Peyer's patch (tissue), 4 donors: Measurements from ENCODE around the gene FAH.

Experiments
- POLR2A ChIP-seq, 2 donors: fragments of 450-650 bp; IDR thresholded peaks; one replicate each; pipeline ENCODE4 v1.5.1; 2017; ENCODE audit warnings: antibody characterized with exemption in 2 of 2, mild to moderate bottlenecking in 2 of 2, moderate library complexity in 2 of 2
- TF ChIP-seq, protein P1 (sequence below), 6 experiments: fragments of 450-650 bp in 4 of 6; fragments of 200-600 bp in 2 of 6; sonication (generic) in 1 of 6; IDR thresholded peaks; one replicate each; pipeline ENCODE4 v1.5.1; 2017 to 2019; ENCODE audit warnings: antibody characterized with exemption in 6 of 6, mild to moderate bottlenecking in 3 of 6, moderate library complexity in 1 of 6

DNA sequence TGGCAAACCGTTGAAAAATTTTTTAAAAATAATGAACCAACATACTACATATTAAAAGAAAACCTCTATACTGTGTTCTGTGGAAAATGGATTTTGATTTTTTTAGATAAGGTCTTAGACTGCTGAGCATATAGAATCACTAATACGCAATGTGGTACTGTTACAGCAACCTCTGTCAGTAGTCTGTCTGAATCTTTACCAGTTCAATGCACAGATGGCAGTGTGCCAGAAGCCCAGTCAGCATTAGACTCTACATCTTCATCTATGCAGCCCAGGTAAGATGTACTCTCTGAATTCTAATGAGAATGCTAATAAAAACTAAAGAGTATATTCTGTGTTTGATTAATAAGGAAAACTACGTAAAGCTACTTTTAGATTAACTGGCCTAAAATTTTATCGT is 31.3 kb upstream of the FAH start:
- TF ChIP-seq, protein P1, sequence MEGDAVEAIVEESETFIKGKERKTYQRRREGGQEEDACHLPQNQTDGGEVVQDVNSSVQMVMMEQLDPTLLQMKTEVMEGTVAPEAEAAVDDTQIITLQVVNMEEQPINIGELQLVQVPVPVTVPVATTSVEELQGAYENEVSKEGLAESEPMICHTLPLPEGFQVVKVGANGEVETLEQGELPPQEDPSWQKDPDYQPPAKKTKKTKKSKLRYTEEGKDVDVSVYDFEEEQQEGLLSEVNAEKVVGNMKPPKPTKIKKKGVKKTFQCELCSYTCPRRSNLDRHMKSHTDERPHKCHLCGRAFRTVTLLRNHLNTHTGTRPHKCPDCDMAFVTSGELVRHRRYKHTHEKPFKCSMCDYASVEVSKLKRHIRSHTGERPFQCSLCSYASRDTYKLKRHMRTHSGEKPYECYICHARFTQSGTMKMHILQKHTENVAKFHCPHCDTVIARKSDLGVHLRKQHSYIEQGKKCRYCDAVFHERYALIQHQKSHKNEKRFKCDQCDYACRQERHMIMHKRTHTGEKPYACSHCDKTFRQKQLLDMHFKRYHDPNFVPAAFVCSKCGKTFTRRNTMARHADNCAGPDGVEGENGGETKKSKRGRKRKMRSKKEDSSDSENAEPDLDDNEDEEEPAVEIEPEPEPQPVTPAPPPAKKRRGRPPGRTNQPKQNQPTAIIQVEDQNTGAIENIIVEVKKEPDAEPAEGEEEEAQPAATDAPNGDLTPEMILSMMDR (IDR thresholded peaks at IDR 0.05) = no peak
- no peak for TF ChIP-seq POLR2A (IDR thresholded peaks at IDR 0.05)
